HUES64 (cell line): ENCODE data around the gene SORL1.
"Not testable (repeated sequence)": the region's sequence is repeated elsewhere in the genome, so short reads cannot be mapped to it uniquely, and the experiment has no call there.

Experiments
- H3K27ac ChIP-seq: 2 replicates; pipeline ENCODE4 v1.7.0; 2013; ENCODE audit warnings: low read depth, low read length, inconsistent platforms
- H3K27me3 ChIP-seq: 2 replicates; pipeline ENCODE4 v1.6.1; 2013; ENCODE audit warnings: mild to moderate bottlenecking, low read length; ENCODE audit not compliant: insufficient read depth
- H3K36me3 ChIP-seq: 2 replicates; pipeline ENCODE4 v1.6.1; 2013; ENCODE audit warnings: mild to moderate bottlenecking, low read length; ENCODE audit not compliant: insufficient read depth
- H3K4me1 ChIP-seq: 2 replicates; pipeline ENCODE4 v1.6.1; 2013; ENCODE audit warnings: mild to moderate bottlenecking, low read length, moderate library complexity; ENCODE audit not compliant: insufficient read depth
- H3K4me3 ChIP-seq: 2 replicates; pipeline ENCODE4 v1.5.1; 2013; ENCODE audit warnings: mild to moderate bottlenecking, low read length, moderate library complexity
- H3K9ac ChIP-seq: 2 replicates; pipeline ENCODE4 v1.6.1; 2013; ENCODE audit warnings: mild to moderate bottlenecking, low read depth, low read length
- H3K9me3 ChIP-seq: 2 replicates; pipeline ENCODE4 v1.6.1; 2013; ENCODE audit warnings: low read depth, low read length; ENCODE audit not compliant: insufficient read depth
- WGBS: fragments of 150-250, 120-280 bp; methylation state at CpG from one replicate; pipeline ENCODE4 v1.1.7; 2013; ENCODE audit warnings: missing lambda C conversion rate; 5-methylcytosine and 5-hydroxymethylcytosine counted together

SORL1 gene

GRCh38 chr11:121478895-121479697, 27.0 kb downstream of the SORL1 start:
- H3K27me3 ChIP-seq, result no peaks in the 10 kb centered on the region
- H3K4me3 ChIP-seq, result peak overlapping the region; percentile 26
- H3K27ac ChIP-seq, result peak overlapping the region; percentile 91
- H3K36me3 ChIP-seq, result peaks cover 5% of the 10 kb centered on the region; the same call in 1 of the 2 replicates
- H3K9me3 ChIP-seq, result no peaks in the 10 kb centered on the region
- WGBS, result 44% methylated on average over 25 of the region's 25 CpGs
- H3K4me1 ChIP-seq, result peaks cover 38% of the 10 kb centered on the region
- H3K9ac ChIP-seq, result peak overlapping the region; percentile 41

- Histone ChIP-seq H3K36me3 (peaks cover 5% of the 10 kb centered on the region; the same call in 1 of the 2 replicates), H3K9me3 (no peaks in the 10 kb centered on the region), H3K4me3 (peak overlapping the region; percentile 26; the same call in 1 of the 2 replicates), H3K4me1 (peaks cover 38% of the 10 kb centered on the region), H3K27me3 (no peaks in the 10 kb centered on the region), H3K9ac (no peak overlapping the region), H3K27ac (peak overlapping the region; percentile 91; the same call in 1 of the 2 replicates)
- WGBS, result 63% methylated on average over 7 of the region's 7 CpGs
Measured at GRCh38 chr11:121479698-121480238, 27.7 kb downstream of the SORL1 start.

GRCh38 chr11:121481484-121482230, 29.5 kb downstream of the SORL1 start:
- WGBS, result 84% methylated on average over 2 of the region's 2 CpGs
- H3K4me3 ChIP-seq, H3K36me3 ChIP-seq, H3K9me3 ChIP-seq, H3K9ac ChIP-seq, H3K27me3 ChIP-seq, H3K27ac ChIP-seq: not testable (repeated sequence)
- H3K4me1 ChIP-seq, result peaks cover 34% of the 10 kb centered on the region

GRCh38 chr11:121482231-121483129, 30.4 kb downstream of the SORL1 start:
- Histone ChIP-seq H3K4me3 (no peak overlapping the region), H3K9ac (no peak overlapping the region), H3K9me3 (no peaks in the 10 kb centered on the region), H3K27me3 (no peaks in the 10 kb centered on the region), H3K36me3 (peaks cover 9% of the 10 kb centered on the region), H3K27ac (no peak overlapping the region), H3K4me1 (peaks cover 32% of the 10 kb centered on the region)
- 87% methylated on average over 9 of the region's 9 CpGs for WGBS

- H3K4me3 ChIP-seq, result no peak overlapping the region
- H3K9me3 ChIP-seq, result no peaks in the 10 kb centered on the region
- H3K27ac ChIP-seq, result no peak overlapping the region
- no peak overlapping the region for H3K9ac ChIP-seq
- WGBS, result 89% methylated on average over 4 of the region's 4 CpGs
- H3K27me3 ChIP-seq, result no peaks in the 10 kb centered on the region
- peaks cover 23% of the 10 kb centered on the region for H3K4me1 ChIP-seq
- H3K36me3 ChIP-seq, result peaks cover 19% of the 10 kb centered on the region
Measured at GRCh38 chr11:121483805-121484480, 31.8 kb downstream of the SORL1 start.

GRCh38 chr11:121485216-121485615, 33.1 kb downstream of the SORL1 start:
- no peaks in the 10 kb centered on the region for H3K27me3 ChIP-seq
- WGBS, result 96% methylated on average over 7 of the region's 7 CpGs
- H3K9ac ChIP-seq, result no peak overlapping the region
- H3K9me3 ChIP-seq, result no peaks in the 10 kb centered on the region
- peaks cover 11% of the 10 kb centered on the region for H3K4me1 ChIP-seq
- H3K27ac ChIP-seq, result no peak overlapping the region
- no peak overlapping the region for H3K4me3 ChIP-seq
- peaks cover 32% of the 10 kb centered on the region for H3K36me3 ChIP-seq

- no peak overlapping the region for H3K27ac ChIP-seq
- 95% methylated on average over 5 of the region's 5 CpGs for WGBS
- no peak overlapping the region for H3K4me3 ChIP-seq
- peaks cover 10% of the 10 kb centered on the region for H3K4me1 ChIP-seq
- H3K36me3 ChIP-seq, result peaks cover 37% of the 10 kb centered on the region
- H3K9ac ChIP-seq, result no peak overlapping the region
- H3K27me3 ChIP-seq, result no peaks in the 10 kb centered on the region
- no peaks in the 10 kb centered on the region for H3K9me3 ChIP-seq
Measured at GRCh38 chr11:121486054-121486453, 33.9 kb downstream of the SORL1 start.

GRCh38 chr11:121487191-121487590, 35.1 kb downstream of the SORL1 start:
- Histone ChIP-seq H3K27me3 (no peaks in the 10 kb centered on the region), H3K27ac (no peak overlapping the region), H3K9ac (no peak overlapping the region), H3K4me1 (peaks cover 7% of the 10 kb centered on the region), H3K36me3 (peaks cover 45% of the 10 kb centered on the region), H3K9me3 (no peaks in the 10 kb centered on the region), H3K4me3 (no peak overlapping the region)
- 91% methylated on average over 5 of the region's 6 CpGs for WGBS

- whole genome bisulfite sequencing, result 91% methylated on average over 2 of the region's 2 CpGs
- no peak overlapping the region for H3K27ac ChIP-seq
- H3K9ac ChIP-seq, result no peak overlapping the region
- no peaks in the 10 kb centered on the region for H3K9me3 ChIP-seq
- H3K36me3 ChIP-seq, result peaks cover 48% of the 10 kb centered on the region
- H3K4me3 ChIP-seq, result no peak overlapping the region
- no peaks in the 10 kb centered on the region; the same call in 1 of the 2 replicates for H3K4me1 ChIP-seq
- H3K27me3 ChIP-seq, result no peaks in the 10 kb centered on the region
Measured at GRCh38 chr11:121488170-121488569, 36.1 kb downstream of the SORL1 start.

- H3K27ac ChIP-seq, result no peak overlapping the region
- no peak overlapping the region for H3K4me3 ChIP-seq
- WGBS, result 91% methylated on average over 6 of the region's 6 CpGs
- H3K36me3 ChIP-seq, result peaks cover 48% of the 10 kb centered on the region
- 0 out of 2 replicates have a peak, but pooled peaks cover 2% of the 10 kb centered on the region for H3K4me1 ChIP-seq
- H3K9me3 ChIP-seq, result no peaks in the 10 kb centered on the region
- H3K9ac ChIP-seq, result no peak overlapping the region
- no peaks in the 10 kb centered on the region for H3K27me3 ChIP-seq
Measured at GRCh38 chr11:121488641-121489040, 36.5 kb downstream of the SORL1 start.
